ENCODE results near the gene RET.
A peak's percentile ranks its signal among the peaks of the same experiment; 100 is the strongest.

RET gene

GRCh38 chr10:43114088-43114742 lies 37.3 kb downstream of the RET start:
- in situ Hi-C loops (cut with MboI; ENCODE audit: low pct_unique_long_range_greater_than_20kb, low sequenced_read_pairs), result no loop called here
- no peak for DNase-seq

- in situ Hi-C loops (cut with MboI; ENCODE audit: low pct_unique_long_range_greater_than_20kb, low sequenced_read_pairs), result no loop called here
- DNase-seq, result no peak
Measured at GRCh38 chr10:43114743-43115611, 38.1 kb downstream of the RET start.

- in situ Hi-C loops (cut with MboI; ENCODE audit: low pct_unique_long_range_greater_than_20kb, low sequenced_read_pairs), result no loop called here
- no peak for DNase-seq
Measured at GRCh38 chr10:43115881-43116595, 39.2 kb downstream of the RET start.

GRCh38 chr10:43116596-43116995 lies 39.7 kb downstream of the RET start:
- in situ Hi-C loops (cut with MboI; ENCODE audit: low pct_unique_long_range_greater_than_20kb, low sequenced_read_pairs), result no loop called here
- DNase-seq, result no peak

GRCh38 chr10:43117031-43117776 lies 40.3 kb downstream of the RET start:
- in situ Hi-C loops (cut with MboI; ENCODE audit: low pct_unique_long_range_greater_than_20kb, low sequenced_read_pairs), result no loop called here
- DNase-seq, result no peak

- DNase-seq, result no peak
- in situ Hi-C loops (cut with MboI; ENCODE audit: low pct_unique_long_range_greater_than_20kb, low sequenced_read_pairs), result no loop called here
Measured at GRCh38 chr10:43117777-43118583, 41.1 kb downstream of the RET start.

- in situ Hi-C loops (cut with MboI; ENCODE audit: low pct_unique_long_range_greater_than_20kb, low sequenced_read_pairs), result no loop called here
- no peak for DNase-seq
Measured at GRCh38 chr10:43118631-43119415, 42.0 kb downstream of the RET start.

GRCh38 chr10:43119416-43120115 lies 42.7 kb downstream of the RET start:
- no peak for DNase-seq
- in situ Hi-C loops (cut with MboI; ENCODE audit: low pct_unique_long_range_greater_than_20kb, low sequenced_read_pairs), result no loop called here

- no peak for DNase-seq
- in situ Hi-C loops (cut with MboI; ENCODE audit: low pct_unique_long_range_greater_than_20kb, low sequenced_read_pairs), result no loop called here
Measured at GRCh38 chr10:43120116-43120928, 43.5 kb downstream of the RET start.

- DNase-seq, result peak; percentile 94
- in situ Hi-C loops (cut with MboI; ENCODE audit: low pct_unique_long_range_greater_than_20kb, low sequenced_read_pairs), result no loop called here
Measured at GRCh38 chr10:43120929-43121314, 44.1 kb downstream of the RET start.

- DNase-seq, result no peak
- in situ Hi-C loops (cut with MboI; ENCODE audit: low pct_unique_long_range_greater_than_20kb, low sequenced_read_pairs), result no loop called here
Measured at GRCh38 chr10:43121444-43121843, 44.6 kb downstream of the RET start.

- no peak for DNase-seq
- in situ Hi-C loops (cut with MboI; ENCODE audit: low pct_unique_long_range_greater_than_20kb, low sequenced_read_pairs), result no loop called here
Measured at GRCh38 chr10:43122096-43122495, 45.2 kb downstream of the RET start.

- DNase-seq, result no peak
- in situ Hi-C loops (cut with MboI; ENCODE audit: low pct_unique_long_range_greater_than_20kb, low sequenced_read_pairs), result no loop called here
Measured at GRCh38 chr10:43122826-43123225, 46.0 kb downstream of the RET start.

- in situ Hi-C loops (cut with MboI; ENCODE audit: low pct_unique_long_range_greater_than_20kb, low sequenced_read_pairs), result no loop called here
- DNase-seq, result no peak
Measured at GRCh38 chr10:43123361-43124093, 46.7 kb downstream of the RET start.

GRCh38 chr10:43124094-43124521 lies 47.2 kb downstream of the RET start:
- in situ Hi-C loops (cut with MboI; ENCODE audit: low pct_unique_long_range_greater_than_20kb, low sequenced_read_pairs), result no loop called here
- DNase-seq, result no peak

All from KBM-7 (cell line).